Ovary (tissue), 3 donors: ENCODE measurements around the gene PAM.

Experiments used
- POLR2A ChIP-seq: fragments of 450-650 bp; IDR thresholded peaks from one replicate; pipeline ENCODE4 v1.6.1; 2017; ENCODE audit warnings: antibody characterized with exemption, mild to moderate bottlenecking, moderate library complexity
- TF ChIP-seq, protein P1 (sequence below), 3 donors: fragments of 450-650 bp in 2 of 3; fragments of 200-600 bp in 1 of 3; IDR thresholded peaks; one replicate each; pipeline versions ENCODE4 v1.5.1 to v1.8.0; 2016 to 2022; ENCODE audit warnings: antibody characterized with exemption in 3 of 3, mild to moderate bottlenecking in 1 of 3
- donor health status: DM: no; HTN: no; CAD: no.

DNA sequence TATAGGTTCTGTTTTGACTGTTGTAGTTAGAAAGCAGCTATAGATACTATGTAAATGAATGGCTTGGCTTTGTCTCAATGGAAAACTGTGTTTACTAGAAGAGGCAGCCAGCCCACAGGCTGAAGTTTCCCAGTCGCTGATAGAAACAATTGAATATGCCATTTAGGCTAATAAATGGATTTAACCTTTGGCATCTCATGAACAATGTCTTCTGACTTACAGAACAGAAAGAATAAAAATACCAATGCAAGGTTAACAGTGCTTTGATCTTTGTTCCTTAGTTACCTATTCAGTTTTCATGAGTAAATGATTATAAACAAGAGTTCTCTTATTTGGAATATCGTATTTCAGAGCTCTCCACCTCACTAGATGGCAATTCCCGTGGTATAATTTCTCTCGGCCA lies 120.6 kb downstream of the PAM start:
- TF ChIP-seq, protein P1, sequence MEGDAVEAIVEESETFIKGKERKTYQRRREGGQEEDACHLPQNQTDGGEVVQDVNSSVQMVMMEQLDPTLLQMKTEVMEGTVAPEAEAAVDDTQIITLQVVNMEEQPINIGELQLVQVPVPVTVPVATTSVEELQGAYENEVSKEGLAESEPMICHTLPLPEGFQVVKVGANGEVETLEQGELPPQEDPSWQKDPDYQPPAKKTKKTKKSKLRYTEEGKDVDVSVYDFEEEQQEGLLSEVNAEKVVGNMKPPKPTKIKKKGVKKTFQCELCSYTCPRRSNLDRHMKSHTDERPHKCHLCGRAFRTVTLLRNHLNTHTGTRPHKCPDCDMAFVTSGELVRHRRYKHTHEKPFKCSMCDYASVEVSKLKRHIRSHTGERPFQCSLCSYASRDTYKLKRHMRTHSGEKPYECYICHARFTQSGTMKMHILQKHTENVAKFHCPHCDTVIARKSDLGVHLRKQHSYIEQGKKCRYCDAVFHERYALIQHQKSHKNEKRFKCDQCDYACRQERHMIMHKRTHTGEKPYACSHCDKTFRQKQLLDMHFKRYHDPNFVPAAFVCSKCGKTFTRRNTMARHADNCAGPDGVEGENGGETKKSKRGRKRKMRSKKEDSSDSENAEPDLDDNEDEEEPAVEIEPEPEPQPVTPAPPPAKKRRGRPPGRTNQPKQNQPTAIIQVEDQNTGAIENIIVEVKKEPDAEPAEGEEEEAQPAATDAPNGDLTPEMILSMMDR (IDR thresholded peaks at IDR 0.05): no peak
- TF ChIP-seq POLR2A: no peak
